ENCODE data around the gene CHRNB1.

CHRNB1 gene

GRCh38 chr17:7415784-7416183 lies 29.1 kb upstream of the CHRNB1 start:
- no peak for DNase-seq (ENCODE audit: low spot score)

- no peak for DNase-seq (ENCODE audit: low spot score)
Observed at GRCh38 chr17:7416323-7416722, 28.5 kb upstream of the CHRNB1 start.

- DNase-seq (ENCODE audit: low spot score), result no peak
Observed at GRCh38 chr17:7417056-7417655, 27.7 kb upstream of the CHRNB1 start.

GRCh38 chr17:7418472-7419152 lies 26.2 kb upstream of the CHRNB1 start:
- no peak for DNase-seq (ENCODE audit: low spot score)

GRCh38 chr17:7419819-7420610 lies 24.8 kb upstream of the CHRNB1 start, which contains the start of gene SPEM1:
TSS of gene SPEM1 (plus strand) at chr17:7420324. CDS start at chr17:7420385, 61 bp downstream.
- DNase-seq (ENCODE audit: low spot score), result no peak

- no peak for DNase-seq (ENCODE audit: low spot score)
Observed at GRCh38 chr17:7421186-7421585, 23.7 kb upstream of the CHRNB1 start.

- no peak for DNase-seq (ENCODE audit: low spot score)
Observed at GRCh38 chr17:7423679-7424078, 21.2 kb upstream of the CHRNB1 start.

GRCh38 chr17:7425316-7425715 lies 19.5 kb upstream of the CHRNB1 start, which contains the start of gene SPEM2:
TSS of gene SPEM2 (plus strand) at chr17:7425616. CDS start at chr17:7425689, 73 bp downstream.
- no peak for DNase-seq (ENCODE audit: low spot score)

GRCh38 chr17:7425756-7426155 lies 19.1 kb upstream of the CHRNB1 start:
- no peak for DNase-seq (ENCODE audit: low spot score)

GRCh38 chr17:7426203-7426863 lies 18.5 kb upstream of the CHRNB1 start:
- DNase-seq (ENCODE audit: low spot score), result no peak

- no peak for DNase-seq (ENCODE audit: low spot score)
Observed at GRCh38 chr17:7426896-7427489, 17.9 kb upstream of the CHRNB1 start.

- DNase-seq (ENCODE audit: low spot score), result no peak
Observed at GRCh38 chr17:7427549-7427948, 17.3 kb upstream of the CHRNB1 start.

- DNase-seq (ENCODE audit: low spot score), result no peak
Observed at GRCh38 chr17:7428557-7428956, 16.3 kb upstream of the CHRNB1 start, which contains the start of gene SPEM3. TSS of gene SPEM3 (plus strand) at chr17:7428857. CDS start at chr17:7428903, 46 bp downstream.

GRCh38 chr17:7429722-7430121 lies 15.1 kb upstream of the CHRNB1 start:
- DNase-seq (ENCODE audit: low spot score), result no peak

- no peak for DNase-seq (ENCODE audit: low spot score)
Observed at GRCh38 chr17:7431231-7431630, 13.6 kb upstream of the CHRNB1 start.

- no peak for DNase-seq (ENCODE audit: low spot score)
Observed at GRCh38 chr17:7432296-7432695, 12.6 kb upstream of the CHRNB1 start.

- DNase-seq (ENCODE audit: low spot score), result peak; percentile 64
Observed at GRCh38 chr17:7435676-7436555, 8.9 kb upstream of the CHRNB1 start.

GRCh38 chr17:7436556-7437368 lies 8.1 kb upstream of the CHRNB1 start:
- DNase-seq (ENCODE audit: low spot score), result peak; percentile 82

- DNase-seq (ENCODE audit: low spot score), result no peak
Observed at GRCh38 chr17:7437369-7437863, 7.4 kb upstream of the CHRNB1 start.
